AG09319 (cell line): ENCODE data around the gene CTBP1.

Experiments used
- DNase-seq: peaks from one replicate; pipeline ENCODE4 v3.0.0-alpha.2; 2010; ENCODE audit warnings: low read depth; ENCODE audit errors: extremely low read depth
- TF ChIP-seq, protein P1 (sequence below): IDR thresholded peaks from 2 replicates; pipeline ENCODE4 v1.5.1; 2011; ENCODE audit warnings: low read depth, mild to moderate bottlenecking, inconsistent platforms, low read length, moderate library complexity

Gene CTBP1

DNA sequence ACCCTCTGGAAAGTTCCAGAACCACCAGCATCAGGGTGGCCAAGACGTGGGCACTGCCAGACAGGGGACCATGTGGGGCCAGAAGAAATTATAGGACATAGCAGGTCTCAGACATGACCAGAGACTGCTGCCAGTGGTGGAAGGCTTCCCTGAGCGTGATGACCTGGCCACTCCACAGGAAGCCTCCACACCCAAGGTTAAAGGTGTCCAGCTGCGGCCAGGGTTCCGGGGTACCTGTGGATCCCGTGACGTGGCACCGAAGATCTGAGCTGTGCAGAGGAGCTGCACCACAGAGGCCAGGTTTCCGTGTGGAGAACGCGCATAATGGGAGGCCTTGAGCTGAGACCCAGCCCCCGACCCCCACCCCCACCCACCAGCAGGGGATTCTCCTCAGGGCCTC lies 16.4 kb upstream of the CTBP1 start:
- no peak for DNase-seq
- TF ChIP-seq, protein P1, sequence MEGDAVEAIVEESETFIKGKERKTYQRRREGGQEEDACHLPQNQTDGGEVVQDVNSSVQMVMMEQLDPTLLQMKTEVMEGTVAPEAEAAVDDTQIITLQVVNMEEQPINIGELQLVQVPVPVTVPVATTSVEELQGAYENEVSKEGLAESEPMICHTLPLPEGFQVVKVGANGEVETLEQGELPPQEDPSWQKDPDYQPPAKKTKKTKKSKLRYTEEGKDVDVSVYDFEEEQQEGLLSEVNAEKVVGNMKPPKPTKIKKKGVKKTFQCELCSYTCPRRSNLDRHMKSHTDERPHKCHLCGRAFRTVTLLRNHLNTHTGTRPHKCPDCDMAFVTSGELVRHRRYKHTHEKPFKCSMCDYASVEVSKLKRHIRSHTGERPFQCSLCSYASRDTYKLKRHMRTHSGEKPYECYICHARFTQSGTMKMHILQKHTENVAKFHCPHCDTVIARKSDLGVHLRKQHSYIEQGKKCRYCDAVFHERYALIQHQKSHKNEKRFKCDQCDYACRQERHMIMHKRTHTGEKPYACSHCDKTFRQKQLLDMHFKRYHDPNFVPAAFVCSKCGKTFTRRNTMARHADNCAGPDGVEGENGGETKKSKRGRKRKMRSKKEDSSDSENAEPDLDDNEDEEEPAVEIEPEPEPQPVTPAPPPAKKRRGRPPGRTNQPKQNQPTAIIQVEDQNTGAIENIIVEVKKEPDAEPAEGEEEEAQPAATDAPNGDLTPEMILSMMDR = no peak

DNA sequence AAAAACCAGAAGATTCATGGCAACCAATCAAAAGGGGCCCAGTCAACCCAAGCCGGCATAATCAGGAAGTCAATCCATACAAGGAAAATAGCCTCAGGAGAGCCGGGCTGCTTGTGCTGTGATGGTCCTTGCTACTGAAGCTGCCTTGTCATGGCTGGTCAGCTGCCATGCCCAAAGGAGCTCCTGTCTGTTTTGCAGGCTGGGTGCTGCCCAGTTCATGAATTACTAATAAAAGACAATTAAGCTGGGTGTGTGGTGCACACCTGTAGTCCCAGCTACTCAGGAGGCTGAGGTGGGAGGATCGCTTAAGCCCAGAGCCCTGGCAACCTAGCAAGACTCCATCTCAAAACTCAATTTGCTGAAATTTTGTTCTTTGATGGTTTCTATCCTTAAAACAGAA lies 16.0 kb upstream of the CTBP1 start:
- TF ChIP-seq, protein P1 = no peak
- DNase-seq = no peak

DNA sequence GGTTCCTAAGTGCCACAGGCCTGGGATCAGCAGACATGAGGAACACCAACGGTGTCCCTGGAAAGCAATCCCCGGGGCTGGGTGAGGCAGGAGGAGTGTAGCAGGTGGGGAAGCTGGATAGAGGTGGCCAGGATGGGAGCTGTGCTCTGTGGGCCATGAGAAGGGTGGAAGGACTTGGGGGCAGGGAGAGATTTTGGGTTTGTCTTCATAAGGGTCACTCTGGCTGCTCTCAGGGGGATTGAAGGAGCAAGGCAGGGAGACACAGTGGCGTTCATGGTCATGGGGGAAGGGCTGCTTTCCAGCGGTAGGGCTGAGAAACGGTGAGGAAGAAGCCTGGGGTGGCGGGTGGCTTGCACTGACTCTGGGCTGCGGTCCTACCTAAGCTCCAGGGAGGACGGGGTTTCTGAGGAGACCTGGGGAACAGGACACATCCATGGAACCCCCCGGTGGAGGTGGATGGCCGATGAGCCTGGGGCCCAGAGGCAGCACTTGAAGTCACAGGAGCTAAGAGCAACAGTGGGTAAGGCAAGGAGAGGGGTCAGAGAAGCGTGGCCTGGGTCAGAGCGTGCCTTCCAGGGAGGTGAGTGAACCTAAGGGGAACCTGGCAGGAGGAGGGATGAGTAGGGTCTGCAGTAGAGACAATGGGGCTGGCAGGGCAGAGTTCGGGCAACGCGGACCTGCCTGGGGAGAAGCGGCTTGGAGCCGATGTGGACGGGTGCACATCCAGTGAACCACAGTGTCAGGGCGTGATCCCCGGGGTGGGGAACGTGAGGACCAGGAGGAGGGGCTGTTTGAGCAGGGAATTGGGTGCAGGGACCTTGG lies 12.4 kb upstream of the CTBP1 start:
- TF ChIP-seq, protein P1 = no peak
- no peak for DNase-seq

DNA sequence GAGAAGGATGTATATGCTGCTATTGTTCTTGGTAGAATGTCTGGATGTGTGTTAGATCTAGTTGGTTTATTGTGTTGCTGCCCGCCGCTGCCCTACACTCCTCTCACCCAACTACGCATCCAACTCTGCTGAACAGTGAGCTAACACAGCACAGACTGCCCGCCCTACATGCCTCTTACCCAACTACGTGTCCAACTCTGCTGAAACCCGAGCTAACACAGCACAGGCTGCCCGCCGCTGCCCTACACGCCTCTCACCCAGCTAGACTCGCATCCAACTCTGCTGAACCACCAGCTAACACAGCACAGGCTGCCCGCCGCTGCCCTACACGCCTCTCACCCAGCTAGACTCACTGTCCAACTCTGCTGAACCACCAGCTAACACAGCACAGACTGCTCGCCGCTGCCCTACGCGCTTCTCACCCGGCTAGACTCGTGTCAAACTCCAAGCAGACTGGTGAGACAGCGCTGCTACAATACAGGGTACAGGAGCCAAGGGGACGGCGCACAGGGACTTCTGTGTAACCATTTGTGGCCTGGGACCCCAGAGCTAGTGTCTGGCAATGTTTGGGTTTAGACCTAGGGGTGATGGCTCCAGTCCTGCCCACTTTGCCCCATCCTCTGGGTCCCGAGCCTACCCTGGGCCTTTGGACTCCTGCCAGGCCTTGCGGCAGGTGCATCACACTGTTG lies 11.6 kb upstream of the CTBP1 start:
- TF ChIP-seq, protein P1 = no peak

DNA sequence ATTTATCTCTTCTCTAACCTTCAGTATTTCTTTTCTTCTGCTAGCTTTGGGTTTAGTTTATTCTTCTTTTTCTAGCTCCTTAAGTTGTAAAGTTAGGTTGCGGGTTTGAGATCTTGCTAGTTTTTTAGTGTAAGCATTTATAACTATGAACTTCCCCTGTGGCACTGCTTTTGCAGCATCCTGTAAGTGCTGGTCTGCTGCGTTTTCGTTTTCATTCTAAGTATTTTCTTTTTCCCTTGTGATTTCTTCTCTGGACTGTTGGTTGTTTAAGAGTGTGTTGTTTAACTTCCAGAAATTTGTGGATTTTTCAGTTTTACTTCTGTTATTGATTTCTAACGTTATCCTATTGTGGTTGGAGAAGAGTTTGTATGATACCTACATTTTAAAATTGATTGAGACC lies 11.0 kb upstream of the CTBP1 start:
- TF ChIP-seq, protein P1 = no peak
- DNase-seq = no peak

More for the DNA sequence above, 11.6 kb upstream of the CTBP1 start:
- DNase-seq = no peak

DNA sequence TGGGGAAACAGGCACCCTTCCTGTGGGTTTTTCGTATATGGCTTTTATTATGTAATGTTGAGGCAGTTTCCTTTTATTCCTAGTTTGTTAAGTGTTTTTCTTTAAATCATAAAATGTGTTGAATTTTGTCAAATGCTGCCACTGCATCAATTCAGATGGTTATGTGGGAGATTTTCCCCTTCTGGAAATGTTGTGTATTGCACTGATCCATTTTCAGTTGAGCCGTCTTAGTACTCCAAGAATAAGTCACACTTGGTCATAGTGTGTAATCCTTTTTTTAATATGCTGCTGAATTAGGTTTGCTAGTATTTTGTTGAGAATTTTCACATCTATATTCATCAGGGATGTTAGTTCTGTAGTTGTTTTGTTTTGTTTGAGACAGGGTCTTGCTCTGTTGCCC lies 9.5 kb upstream of the CTBP1 start:
- no peak for DNase-seq
- TF ChIP-seq, protein P1 = no peak

DNA sequence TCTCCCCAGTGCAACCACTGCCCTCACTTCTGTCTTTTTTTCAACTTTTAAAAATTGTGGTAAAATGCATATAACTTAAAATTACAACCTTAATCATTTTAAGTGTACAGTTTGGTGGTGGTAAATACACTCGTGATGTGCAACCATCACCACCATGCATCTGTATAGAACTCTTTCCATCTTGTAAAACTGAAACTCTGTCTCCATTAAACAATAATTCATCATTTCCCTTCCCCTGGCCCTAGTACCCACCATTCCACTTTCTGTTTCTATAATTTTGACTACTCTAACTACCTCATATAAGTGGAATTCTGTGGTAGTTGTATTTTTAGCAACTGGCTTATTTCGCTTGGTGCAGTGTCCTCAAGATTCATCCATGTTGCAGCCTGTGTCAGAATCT lies 6.8 kb upstream of the CTBP1 start:
- no peak for DNase-seq
- TF ChIP-seq, protein P1 = no peak
